ENCODE results near the gene MYCT1.
"Not testable (repeated sequence)": the region's sequence is repeated elsewhere in the genome, so short reads cannot be mapped to it uniquely, and the experiment has no call there.

Gene MYCT1

GRCh38 chr6:152697634-152698033, at the start of gene MYCT1:
Gene MYCT1 (plus strand): TSS chr6:152697897. CDS start chr6:152697903, 6 bp downstream.
- in situ Hi-C loops (cut with HindIII; ENCODE audit: low pct_ligation_motif_present, low pct_unique_long_range_greater_than_20kb, low sequenced_read_pairs) = no loop called here

GRCh38 chr6:152648105-152648504, 49.6 kb upstream of the MYCT1 start:
- in situ Hi-C loops (cut with HindIII; ENCODE audit: low pct_ligation_motif_present, low pct_unique_long_range_greater_than_20kb, low sequenced_read_pairs) = no loop called here
- no peak for DNase-seq

More at GRCh38 chr6:152697634-152698033, at the start of gene MYCT1:
- DNase-seq = no peak

DNA sequence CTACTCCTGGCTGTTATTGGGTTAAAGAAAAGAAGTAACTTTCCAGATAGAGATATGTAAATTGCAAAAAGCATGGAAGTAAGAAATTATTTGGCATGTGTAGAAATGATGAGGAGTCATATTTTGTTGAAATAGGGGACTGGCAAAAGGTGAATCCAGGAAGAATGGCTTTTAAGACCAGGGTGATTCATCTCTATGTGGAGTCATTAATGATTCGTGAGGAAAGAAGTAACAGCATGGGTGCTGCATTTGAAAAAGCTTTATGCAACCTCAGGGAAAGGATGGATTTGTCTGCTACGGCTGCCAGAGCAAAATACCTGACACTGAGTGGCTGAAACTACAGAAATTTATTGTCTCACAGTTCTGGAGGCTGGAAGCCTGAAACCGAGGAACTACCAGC, 45.7 kb upstream of the MYCT1 start:
- in situ Hi-C loops (cut with HindIII; ENCODE audit: low pct_ligation_motif_present, low pct_unique_long_range_greater_than_20kb, low sequenced_read_pairs) = no loop called here
- no peak for DNase-seq

GRCh38 chr6:152661776-152662175, 35.9 kb upstream of the MYCT1 start:
- no peak for DNase-seq
- in situ Hi-C loops (cut with HindIII; ENCODE audit: low pct_ligation_motif_present, low pct_unique_long_range_greater_than_20kb, low sequenced_read_pairs) = no loop called here

- in situ Hi-C loops (cut with HindIII; ENCODE audit: low pct_ligation_motif_present, low pct_unique_long_range_greater_than_20kb, low sequenced_read_pairs) = no loop called here
- DNase-seq = peak; percentile 33
Observed at GRCh38 chr6:152669895-152670294, 27.8 kb upstream of the MYCT1 start.

GRCh38 chr6:152671171-152671570, 26.5 kb upstream of the MYCT1 start:
- DNase-seq = no peak
- in situ Hi-C loops (cut with HindIII; ENCODE audit: low pct_ligation_motif_present, low pct_unique_long_range_greater_than_20kb, low sequenced_read_pairs) = no loop called here

GRCh38 chr6:152673236-152673635, 24.5 kb upstream of the MYCT1 start:
- DNase-seq = no peak
- in situ Hi-C loops (cut with HindIII; ENCODE audit: low pct_ligation_motif_present, low pct_unique_long_range_greater_than_20kb, low sequenced_read_pairs) = no loop called here

DNA sequence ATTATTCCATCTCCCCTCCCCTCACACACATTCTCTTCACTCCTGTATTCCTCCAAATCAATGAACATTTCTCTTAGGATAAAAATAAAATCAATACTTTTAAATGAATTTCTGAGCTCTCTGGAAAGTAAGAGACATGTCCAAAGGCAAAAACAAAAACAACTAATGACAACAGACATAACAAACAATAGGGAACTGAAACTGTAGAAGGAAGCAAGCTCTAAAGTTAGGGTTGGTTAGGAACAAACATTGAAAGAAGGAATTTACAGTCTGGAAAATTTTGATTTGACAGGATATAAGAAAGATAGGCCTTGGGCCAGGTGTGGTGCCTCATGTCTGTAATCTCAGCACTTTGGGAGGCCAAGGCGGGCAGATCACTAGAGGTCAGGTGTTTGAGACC, 17.5 kb upstream of the MYCT1 start:
- in situ Hi-C loops (cut with HindIII; ENCODE audit: low pct_ligation_motif_present, low pct_unique_long_range_greater_than_20kb, low sequenced_read_pairs) = no loop called here

GRCh38 chr6:152680879-152681517, 16.7 kb upstream of the MYCT1 start:
- DNase-seq = no peak
- in situ Hi-C loops (cut with HindIII; ENCODE audit: low pct_ligation_motif_present, low pct_unique_long_range_greater_than_20kb, low sequenced_read_pairs) = no loop called here

More for the DNA sequence above, 17.5 kb upstream of the MYCT1 start:
- no peak for DNase-seq

DNA sequence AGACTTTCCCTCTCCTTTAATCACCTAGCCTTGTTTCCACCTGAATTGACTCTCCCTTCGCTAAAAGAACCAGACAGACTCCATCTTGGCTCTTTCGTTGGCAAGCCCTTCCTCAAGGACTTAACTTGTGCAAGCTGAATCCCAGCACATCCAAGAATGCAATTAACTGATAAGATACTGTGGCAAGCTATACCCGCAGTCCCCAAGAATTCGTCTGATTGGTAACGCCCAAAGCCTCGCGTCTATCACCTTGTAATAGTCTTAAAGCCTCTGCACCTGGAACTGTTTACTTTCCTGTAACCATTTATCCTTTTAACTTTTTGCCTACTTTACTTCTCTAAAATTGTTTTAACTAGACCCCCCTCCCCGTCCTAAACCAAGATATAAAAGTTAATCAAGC, 15.6 kb upstream of the MYCT1 start:
- in situ Hi-C loops (cut with HindIII; ENCODE audit: low pct_ligation_motif_present, low pct_unique_long_range_greater_than_20kb, low sequenced_read_pairs) = no loop called here
- DNase-seq = no peak

DNA sequence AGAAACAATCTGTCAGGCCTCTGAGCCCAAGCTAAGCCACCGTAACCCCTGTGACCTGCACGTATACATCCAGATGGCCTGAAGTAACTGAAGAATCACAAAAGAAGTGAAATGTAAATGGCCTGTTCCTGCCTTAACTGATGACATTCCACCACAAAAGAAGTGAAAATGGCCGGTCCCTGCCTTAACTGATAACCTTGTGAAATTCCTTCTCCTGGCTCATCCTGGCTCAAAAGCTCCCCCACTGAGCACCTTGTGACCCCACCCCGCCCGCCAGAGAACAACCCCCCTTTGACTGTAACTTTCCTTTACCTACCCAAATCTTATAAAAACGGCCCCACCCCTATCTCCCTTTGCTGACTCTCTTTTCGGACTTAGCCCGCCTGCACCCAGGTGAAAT, 14.8 kb upstream of the MYCT1 start:
- in situ Hi-C loops (cut with HindIII; ENCODE audit: low pct_ligation_motif_present, low pct_unique_long_range_greater_than_20kb, low sequenced_read_pairs); DNase-seq: not testable (repeated sequence)

DNA sequence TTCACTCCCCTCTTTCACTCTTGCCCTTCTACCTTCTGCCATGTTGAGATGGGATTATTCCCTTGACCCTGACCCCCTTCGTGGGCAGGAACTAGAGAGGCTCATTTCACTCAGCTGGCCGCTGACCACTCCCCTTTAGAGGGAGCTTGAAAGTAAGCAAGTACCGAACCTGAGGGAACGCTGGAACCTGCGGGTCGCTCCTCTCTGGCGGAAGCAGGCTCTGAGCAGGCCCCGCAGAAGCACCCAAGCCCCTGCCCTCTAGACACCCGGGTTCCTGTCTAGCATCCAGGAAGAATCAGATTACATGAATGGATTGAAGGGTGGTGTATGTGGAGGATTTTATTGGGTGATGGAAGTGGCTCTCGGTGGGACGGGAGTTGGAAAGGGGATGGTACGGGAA, 11.9 kb upstream of the MYCT1 start:
- in situ Hi-C loops (cut with HindIII; ENCODE audit: low pct_ligation_motif_present, low pct_unique_long_range_greater_than_20kb, low sequenced_read_pairs) = no loop called here
- no peak for DNase-seq

GRCh38 chr6:152695372-152696045, 2.2 kb upstream of the MYCT1 start:
- in situ Hi-C loops (cut with HindIII; ENCODE audit: low pct_ligation_motif_present, low pct_unique_long_range_greater_than_20kb, low sequenced_read_pairs) = no loop called here

GRCh38 chr6:152696522-152696921, 1.2 kb upstream of the MYCT1 start:
- in situ Hi-C loops (cut with HindIII; ENCODE audit: low pct_ligation_motif_present, low pct_unique_long_range_greater_than_20kb, low sequenced_read_pairs) = no loop called here
- DNase-seq = no peak

More at GRCh38 chr6:152695372-152696045, 2.2 kb upstream of the MYCT1 start:
- DNase-seq = no peak

GRCh38 chr6:152698692-152699091, 995 bp downstream of the MYCT1 start:
- no peak for DNase-seq
- in situ Hi-C loops (cut with HindIII; ENCODE audit: low pct_ligation_motif_present, low pct_unique_long_range_greater_than_20kb, low sequenced_read_pairs) = no loop called here

GRCh38 chr6:152700427-152700826, 2.7 kb downstream of the MYCT1 start:
- in situ Hi-C loops (cut with HindIII; ENCODE audit: low pct_ligation_motif_present, low pct_unique_long_range_greater_than_20kb, low sequenced_read_pairs) = no loop called here
- no peak for DNase-seq

- in situ Hi-C loops (cut with HindIII; ENCODE audit: low pct_ligation_motif_present, low pct_unique_long_range_greater_than_20kb, low sequenced_read_pairs) = no loop called here
- DNase-seq = no peak
Observed at GRCh38 chr6:152701081-152701862, 3.6 kb downstream of the MYCT1 start.

DNA sequence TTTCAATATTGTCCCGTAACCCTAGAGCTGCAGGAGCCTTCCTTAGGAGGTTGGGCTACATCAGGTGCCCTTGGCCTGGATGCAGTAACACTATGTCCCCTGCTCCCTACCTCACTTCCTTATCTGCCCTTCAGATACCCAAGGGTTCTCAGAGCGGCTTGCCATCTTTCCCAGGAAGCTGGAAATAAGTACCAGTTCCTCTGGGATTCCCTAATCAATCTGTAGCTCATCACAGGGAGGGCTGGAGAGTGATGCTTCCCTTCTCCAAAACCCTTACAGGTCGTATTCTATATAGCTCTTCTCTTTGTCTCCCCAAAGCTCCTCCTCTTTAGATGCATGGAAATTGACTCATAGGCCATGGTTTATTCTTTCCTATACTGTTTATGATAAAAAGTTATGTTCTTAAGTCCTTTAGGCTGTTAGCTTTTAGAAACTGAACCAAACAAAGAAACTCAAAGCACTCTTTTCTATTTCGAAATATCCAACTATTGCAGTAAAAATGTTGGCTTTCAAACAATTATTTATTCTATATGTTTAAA, 4.2 kb downstream of the MYCT1 start:
- in situ Hi-C loops (cut with HindIII; ENCODE audit: low pct_ligation_motif_present, low pct_unique_long_range_greater_than_20kb, low sequenced_read_pairs) = no loop called here
- DNase-seq = no peak

DNA sequence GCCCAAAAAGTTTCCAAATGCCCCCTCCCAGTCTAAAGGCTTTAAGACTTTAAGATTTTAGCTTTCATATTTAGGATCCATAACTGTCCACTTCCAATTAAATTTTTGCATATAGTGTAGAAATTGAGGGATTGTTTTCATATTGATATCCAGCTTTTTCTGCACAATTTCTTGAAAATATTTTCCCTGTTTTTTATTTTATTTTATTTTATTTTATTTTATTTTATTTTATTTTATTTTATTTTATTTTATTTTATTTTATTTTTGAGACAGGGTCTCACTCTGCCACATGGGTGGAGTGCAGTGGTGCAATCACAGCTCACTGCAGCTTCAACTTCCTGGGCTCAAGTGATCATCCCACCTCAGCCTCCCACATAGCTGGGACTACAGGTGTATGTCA, 6.1 kb downstream of the MYCT1 start:
- DNase-seq; in situ Hi-C loops (cut with HindIII; ENCODE audit: low pct_ligation_motif_present, low pct_unique_long_range_greater_than_20kb, low sequenced_read_pairs): not testable (repeated sequence)

Measured in ACHN (cell line).